Brain microvascular endothelial cell (primary cell): Measurements from ENCODE around the gene TMEM61.

ENCODE experiments used
- DNase-seq: peaks from one replicate; pipeline ENCODE4 v3.0.0-alpha.2; 2020
- H3K27ac ChIP-seq: fragments of 250-450 bp; sonication (Bioruptor Pico); 2 replicates; pipeline ENCODE4 v1.5.1; 2020; ENCODE audit warnings: mild to moderate bottlenecking, moderate library complexity
- H3K27me3 ChIP-seq: fragments of 250-450 bp; sonication (Bioruptor Pico); replicated peaks from 2 replicates; pipeline ENCODE4 v1.5.1; 2020; ENCODE audit warnings: mild to moderate bottlenecking
- H3K36me3 ChIP-seq: fragments of 250-450 bp; sonication (Bioruptor Pico); replicated peaks from 2 replicates; pipeline ENCODE4 v1.5.1; 2020; ENCODE audit warnings: mild to moderate bottlenecking
- H3K4me3 ChIP-seq: 2 replicates; pipeline ENCODE4 v1.5.1; 2011; ENCODE audit warnings: low read depth, mild to moderate bottlenecking, control low read depth, low read length, moderate library complexity
- in situ Hi-C: cut with HindIII; loops from 2 replicates; pipeline ENCODE4 v1.10.0; 2017; ENCODE audit warnings: low sequenced_read_pairs, low pct_ligation_motif_present
- TF ChIP-seq, protein P1 (sequence below): IDR thresholded peaks from 2 replicates; pipeline ENCODE4 v1.5.1; 2011; ENCODE audit warnings: low read depth, mild to moderate bottlenecking, moderate library complexity, low read length, control low read depth, inconsistent platforms; ENCODE audit errors: missing control alignments

Gene TMEM61

GRCh38 chr1:55039342-55040082 lies 59.1 kb downstream of the TMEM61 start, which contains the start of gene PCSK9:
Gene PCSK9, plus strand, starts transcription at chr1:55039548. Its CDS starts 290 bp downstream, at chr1:55039838.
- H3K27ac ChIP-seq = no peak within 1 kb of the TSS

DNA sequence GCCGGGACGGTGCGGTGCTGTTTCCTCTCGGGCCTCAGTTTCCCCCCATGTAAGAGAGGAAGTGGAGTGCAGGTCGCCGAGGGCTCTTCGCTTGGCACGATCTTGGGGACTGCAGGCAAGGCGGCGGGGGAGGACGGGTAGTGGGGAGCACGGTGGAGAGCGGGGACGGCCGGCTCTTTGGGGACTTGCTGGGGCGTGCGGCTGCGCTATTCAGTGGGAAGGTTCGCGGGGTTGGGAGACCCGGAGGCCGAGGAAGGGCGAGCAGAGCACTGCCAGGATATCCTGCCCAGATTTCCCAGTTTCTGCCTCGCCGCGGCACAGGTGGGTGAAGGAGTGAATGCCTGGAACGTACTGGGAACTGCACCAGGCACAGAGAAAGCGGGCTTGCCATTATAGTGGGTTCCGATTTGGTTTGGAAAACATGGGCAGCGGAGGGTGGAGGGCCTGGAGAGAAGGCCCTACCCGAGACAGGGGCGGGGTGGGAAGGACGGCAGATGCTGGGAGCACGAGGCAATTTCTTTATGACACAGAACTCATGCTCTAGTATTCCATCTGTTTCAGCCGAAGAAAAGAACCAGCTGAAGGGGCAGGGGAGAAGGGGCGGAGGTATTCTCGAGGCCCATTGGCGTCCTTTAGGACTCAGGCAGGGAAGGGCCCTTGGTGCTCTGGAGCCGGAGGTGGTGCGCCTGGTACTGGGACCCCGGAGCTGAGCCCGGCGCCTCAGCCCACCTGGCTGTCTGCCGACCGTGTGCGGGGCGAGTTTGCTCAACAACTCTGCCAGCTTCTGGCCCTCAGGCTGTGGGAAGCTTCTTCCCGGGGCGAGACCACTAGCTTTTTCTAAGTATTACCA lies 59.9 kb downstream of the TMEM61 start:
- Histone ChIP-seq H3K36me3 (no peaks in the 10 kb centered on the region), H3K27me3 (peaks cover 63% of the 10 kb centered on the region), H3K4me3 (peak overlapping the region; percentile 56), H3K27ac (no peak overlapping the region)
- no peak for DNase-seq
- in situ Hi-C loops = no loop called here
- TF ChIP-seq, protein P1, sequence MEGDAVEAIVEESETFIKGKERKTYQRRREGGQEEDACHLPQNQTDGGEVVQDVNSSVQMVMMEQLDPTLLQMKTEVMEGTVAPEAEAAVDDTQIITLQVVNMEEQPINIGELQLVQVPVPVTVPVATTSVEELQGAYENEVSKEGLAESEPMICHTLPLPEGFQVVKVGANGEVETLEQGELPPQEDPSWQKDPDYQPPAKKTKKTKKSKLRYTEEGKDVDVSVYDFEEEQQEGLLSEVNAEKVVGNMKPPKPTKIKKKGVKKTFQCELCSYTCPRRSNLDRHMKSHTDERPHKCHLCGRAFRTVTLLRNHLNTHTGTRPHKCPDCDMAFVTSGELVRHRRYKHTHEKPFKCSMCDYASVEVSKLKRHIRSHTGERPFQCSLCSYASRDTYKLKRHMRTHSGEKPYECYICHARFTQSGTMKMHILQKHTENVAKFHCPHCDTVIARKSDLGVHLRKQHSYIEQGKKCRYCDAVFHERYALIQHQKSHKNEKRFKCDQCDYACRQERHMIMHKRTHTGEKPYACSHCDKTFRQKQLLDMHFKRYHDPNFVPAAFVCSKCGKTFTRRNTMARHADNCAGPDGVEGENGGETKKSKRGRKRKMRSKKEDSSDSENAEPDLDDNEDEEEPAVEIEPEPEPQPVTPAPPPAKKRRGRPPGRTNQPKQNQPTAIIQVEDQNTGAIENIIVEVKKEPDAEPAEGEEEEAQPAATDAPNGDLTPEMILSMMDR = no peak

More at GRCh38 chr1:55039342-55040082, 59.1 kb downstream of the TMEM61 start, which contains the start of gene PCSK9:
- TF ChIP-seq, protein P1 = no peak
- no peaks in the 10 kb centered on the region for H3K36me3 ChIP-seq
- peaks cover 66% of the 10 kb centered on the region for H3K27me3 ChIP-seq
- in situ Hi-C loops = no loop called here
- H3K4me3 ChIP-seq = peak within 1 kb of the TSS; percentile 56
- DNase-seq = no peak

GRCh38 chr1:55040933-55041494 lies 60.6 kb downstream of the TMEM61 start:
- H3K27me3 ChIP-seq = peaks cover 59% of the 10 kb centered on the region
- DNase-seq = no peak
- H3K4me3 ChIP-seq = peak overlapping the region; percentile 56
- H3K36me3 ChIP-seq = no peaks in the 10 kb centered on the region
- TF ChIP-seq, protein P1 = no peak
- no peak overlapping the region for H3K27ac ChIP-seq
- in situ Hi-C loops = no loop called here

- in situ Hi-C loops = no loop called here
- no peaks in the 10 kb centered on the region for H3K36me3 ChIP-seq
- H3K4me3 ChIP-seq = no peak overlapping the region
- DNase-seq = no peak
- H3K27me3 ChIP-seq = peaks cover 55% of the 10 kb centered on the region
- H3K27ac ChIP-seq = no peak overlapping the region
- TF ChIP-seq, protein P1 = no peak
These were observed 61.2 kb downstream of the TMEM61 start for GRCh38 chr1:55041613-55042012.
